ENCODE data around the gene PRIM2. TPM values are rescaled to one million over a fixed set of nuclear protein-coding genes. Genes with fewer than 3 reads are reported as not detected.
"Not testable (repeated sequence)": the region's sequence is repeated elsewhere in the genome, so short reads cannot be mapped to it uniquely, and the experiment has no call there.

PRIM2 gene
- total RNA-seq, 1 donor, result 80.2 TPM

GRCh38 chr6:57435475-57436160 is 118.2 kb downstream of the PRIM2 start:
- H3K4me3 ChIP-seq (ENCODE audit: low read depth, low read length), result no peak overlapping the region
- DNase-seq (ENCODE audit: low read depth), result no peak
- TF ChIP-seq, protein P1, sequence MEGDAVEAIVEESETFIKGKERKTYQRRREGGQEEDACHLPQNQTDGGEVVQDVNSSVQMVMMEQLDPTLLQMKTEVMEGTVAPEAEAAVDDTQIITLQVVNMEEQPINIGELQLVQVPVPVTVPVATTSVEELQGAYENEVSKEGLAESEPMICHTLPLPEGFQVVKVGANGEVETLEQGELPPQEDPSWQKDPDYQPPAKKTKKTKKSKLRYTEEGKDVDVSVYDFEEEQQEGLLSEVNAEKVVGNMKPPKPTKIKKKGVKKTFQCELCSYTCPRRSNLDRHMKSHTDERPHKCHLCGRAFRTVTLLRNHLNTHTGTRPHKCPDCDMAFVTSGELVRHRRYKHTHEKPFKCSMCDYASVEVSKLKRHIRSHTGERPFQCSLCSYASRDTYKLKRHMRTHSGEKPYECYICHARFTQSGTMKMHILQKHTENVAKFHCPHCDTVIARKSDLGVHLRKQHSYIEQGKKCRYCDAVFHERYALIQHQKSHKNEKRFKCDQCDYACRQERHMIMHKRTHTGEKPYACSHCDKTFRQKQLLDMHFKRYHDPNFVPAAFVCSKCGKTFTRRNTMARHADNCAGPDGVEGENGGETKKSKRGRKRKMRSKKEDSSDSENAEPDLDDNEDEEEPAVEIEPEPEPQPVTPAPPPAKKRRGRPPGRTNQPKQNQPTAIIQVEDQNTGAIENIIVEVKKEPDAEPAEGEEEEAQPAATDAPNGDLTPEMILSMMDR (IDR thresholded peaks at IDR 0.05; ENCODE audit: insufficient read depth, low read length), result no peak

DNA sequence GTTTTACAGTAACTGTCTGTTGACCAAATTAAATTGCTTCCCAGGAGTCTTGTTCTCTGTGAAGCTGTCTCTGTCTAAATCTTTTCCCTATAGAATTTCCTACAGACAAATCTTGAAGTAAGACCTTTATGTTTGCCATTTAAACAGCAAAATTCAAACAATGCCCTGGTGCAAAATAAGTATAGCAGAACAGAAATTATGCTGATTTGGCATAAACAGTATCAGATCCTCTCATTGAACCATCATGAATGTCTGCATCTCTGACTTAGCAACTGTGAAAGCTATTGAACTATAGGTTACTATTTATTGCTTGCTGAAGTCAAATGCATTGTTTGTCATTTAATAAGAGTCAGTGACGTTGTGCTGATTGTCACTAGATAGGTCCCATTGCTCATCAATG is 123.3 kb downstream of the PRIM2 start:
- not testable (repeated sequence) for H3K4me3 ChIP-seq (ENCODE audit: low read depth, low read length); DNase-seq (ENCODE audit: low read depth)

DNA sequence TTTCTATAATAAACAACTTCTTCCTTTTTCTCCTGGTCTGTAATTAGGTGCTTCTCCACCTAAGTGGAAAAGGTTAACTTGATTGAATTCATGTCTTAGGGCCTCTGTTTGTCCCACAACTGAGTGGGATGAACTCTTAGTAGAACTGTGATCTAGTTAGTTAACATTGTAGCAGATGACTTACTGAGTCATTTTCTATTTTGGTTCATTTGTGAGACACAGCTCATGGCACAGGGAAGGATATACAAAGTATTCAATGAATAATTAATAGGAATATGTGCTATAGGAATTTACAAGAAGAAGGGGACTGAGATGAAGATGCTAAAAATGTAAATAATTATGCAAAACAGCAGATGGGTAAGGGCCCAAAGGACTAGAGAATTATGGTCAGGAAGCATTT is 124.7 kb downstream of the PRIM2 start:
- H3K4me3 ChIP-seq (ENCODE audit: low read depth, low read length); DNase-seq (ENCODE audit: low read depth): not testable (repeated sequence)

- not testable (repeated sequence) for H3K4me3 ChIP-seq (ENCODE audit: low read depth, low read length); DNase-seq (ENCODE audit: low read depth)
Measured at GRCh38 chr6:57443181-57443580, 125.8 kb downstream of the PRIM2 start.

DNA sequence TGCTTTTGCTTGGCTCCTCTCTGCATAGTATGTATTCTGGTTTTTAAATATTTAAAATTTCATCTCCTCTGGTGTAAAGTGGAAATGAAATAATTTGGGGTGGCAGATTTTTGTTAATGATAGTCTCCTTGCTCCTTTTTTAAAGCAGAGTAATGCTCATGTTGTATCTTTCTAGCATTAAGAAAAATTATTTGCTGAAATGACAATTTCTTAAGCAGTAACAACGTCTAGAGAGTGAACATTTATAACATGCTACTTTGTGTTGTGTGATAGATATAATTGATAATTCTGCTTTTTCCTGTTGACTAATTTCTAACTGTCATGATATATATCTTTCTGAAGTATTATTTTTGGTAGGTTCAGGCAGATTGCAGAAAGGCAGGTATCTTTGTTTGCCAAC is 127.4 kb downstream of the PRIM2 start:
- not testable (repeated sequence) for H3K4me3 ChIP-seq (ENCODE audit: low read depth, low read length); DNase-seq (ENCODE audit: low read depth)

- H3K4me3 ChIP-seq (ENCODE audit: low read depth, low read length); DNase-seq (ENCODE audit: low read depth): not testable (repeated sequence)
Measured at GRCh38 chr6:57445379-57445778, 127.9 kb downstream of the PRIM2 start.

- not testable (repeated sequence) for H3K4me3 ChIP-seq (ENCODE audit: low read depth, low read length)
- peak; percentile 55 for DNase-seq (ENCODE audit: low read depth)
Measured at GRCh38 chr6:57445790-57446468, 128.5 kb downstream of the PRIM2 start.

DNA sequence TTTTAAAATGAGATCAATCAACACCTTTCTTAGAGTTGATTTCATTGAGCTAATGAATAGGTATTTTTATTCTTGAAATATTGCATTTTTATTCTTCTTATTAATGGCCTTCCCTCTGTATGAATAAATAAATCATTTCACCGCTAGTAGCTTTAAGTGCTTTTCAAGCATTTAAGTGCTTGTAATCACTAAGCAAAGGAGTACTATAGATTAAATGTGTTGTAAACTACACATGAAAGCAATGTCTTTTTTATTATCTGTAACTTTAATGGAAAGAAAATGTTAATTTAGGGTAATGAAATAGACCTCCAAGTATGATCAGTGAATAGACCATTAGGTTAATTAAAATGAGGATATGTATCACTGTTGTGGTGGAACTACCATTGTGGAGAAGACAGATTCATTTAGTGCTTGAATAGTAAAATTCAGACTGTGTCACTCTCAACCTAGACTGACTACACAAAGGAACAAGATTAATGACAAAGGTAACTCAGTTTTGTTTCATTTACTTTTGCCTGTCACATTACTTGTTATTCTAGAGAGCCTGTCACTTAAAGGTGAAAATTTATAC is 132.2 kb downstream of the PRIM2 start:
- DNase-seq (ENCODE audit: low read depth); H3K4me3 ChIP-seq (ENCODE audit: low read depth, low read length): not testable (repeated sequence)

GRCh38 chr6:57459781-57460180 is 142.4 kb downstream of the PRIM2 start:
- not testable (repeated sequence) for H3K4me3 ChIP-seq (ENCODE audit: low read depth, low read length)

DNA sequence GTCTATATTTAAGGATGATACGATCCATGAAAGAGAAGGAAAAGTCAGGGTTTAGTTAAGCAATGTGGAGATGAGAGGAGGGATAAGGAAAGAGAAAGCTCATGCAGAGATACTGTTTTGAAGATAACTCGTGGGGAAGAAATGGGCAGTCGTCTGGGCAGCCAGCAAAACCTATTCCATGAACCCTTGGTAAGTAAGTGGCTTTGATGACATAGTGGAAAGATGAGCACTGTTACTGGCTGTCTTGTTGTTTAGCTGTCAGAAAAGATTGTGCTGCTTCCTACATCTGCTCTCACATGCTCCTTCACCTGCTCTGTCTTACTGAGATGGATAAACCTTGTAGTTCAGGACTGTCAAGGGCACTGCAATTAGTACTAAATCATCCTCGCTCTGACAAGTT is 143.6 kb downstream of the PRIM2 start:
- not testable (repeated sequence) for H3K4me3 ChIP-seq (ENCODE audit: low read depth, low read length); DNase-seq (ENCODE audit: low read depth)

More at GRCh38 chr6:57459781-57460180, 142.4 kb downstream of the PRIM2 start:
- DNase-seq (ENCODE audit: low read depth), result not testable (repeated sequence)

GRCh38 chr6:57463809-57464208 is 146.4 kb downstream of the PRIM2 start:
- not testable (repeated sequence) for DNase-seq (ENCODE audit: low read depth); H3K4me3 ChIP-seq (ENCODE audit: low read depth, low read length)

DNA sequence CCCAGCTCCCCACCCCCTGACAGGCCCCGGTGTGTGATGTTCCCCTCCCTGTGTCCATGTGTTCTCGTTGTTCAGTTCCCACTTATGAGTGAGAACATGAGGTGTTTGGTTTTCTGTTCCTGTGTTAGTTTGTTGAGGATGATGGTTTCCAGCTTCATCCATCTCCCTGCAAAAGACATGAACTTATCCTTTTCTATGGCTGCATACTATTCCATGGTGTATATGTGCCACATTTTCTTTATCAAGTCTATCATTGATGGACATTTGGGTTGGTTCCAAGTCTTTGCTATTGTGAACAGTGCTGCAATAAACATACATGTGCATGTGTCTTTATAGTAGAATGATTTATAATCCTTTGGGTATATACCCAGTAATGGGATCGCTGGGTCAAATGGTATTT is 148.5 kb downstream of the PRIM2 start:
- not testable (repeated sequence) for H3K4me3 ChIP-seq (ENCODE audit: low read depth, low read length); DNase-seq (ENCODE audit: low read depth)

DNA sequence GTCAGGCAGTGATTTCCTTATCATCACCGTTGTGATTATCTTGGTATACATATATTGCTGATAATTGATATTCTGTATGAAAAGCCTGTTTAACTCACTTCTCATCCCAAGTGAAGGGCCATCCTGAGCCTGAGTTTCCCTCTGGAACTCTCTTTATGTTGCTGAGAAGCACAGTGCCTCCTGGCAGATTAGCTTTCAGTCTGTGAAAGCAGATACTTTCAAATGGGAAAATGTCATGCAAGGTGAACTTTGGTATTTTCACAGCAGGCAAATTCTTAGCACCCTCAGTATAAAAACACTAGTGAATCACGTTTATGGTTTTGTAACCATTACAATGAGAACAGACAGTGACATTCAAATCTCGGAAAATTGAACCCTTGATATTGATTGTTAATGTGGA is 151.6 kb downstream of the PRIM2 start:
- TF ChIP-seq, protein P1 (IDR thresholded peaks at IDR 0.05; ENCODE audit: insufficient read depth, low read length), result no peak
- H3K4me3 ChIP-seq (ENCODE audit: low read depth, low read length), result no peak overlapping the region
- no peak for DNase-seq (ENCODE audit: low read depth)

DNA sequence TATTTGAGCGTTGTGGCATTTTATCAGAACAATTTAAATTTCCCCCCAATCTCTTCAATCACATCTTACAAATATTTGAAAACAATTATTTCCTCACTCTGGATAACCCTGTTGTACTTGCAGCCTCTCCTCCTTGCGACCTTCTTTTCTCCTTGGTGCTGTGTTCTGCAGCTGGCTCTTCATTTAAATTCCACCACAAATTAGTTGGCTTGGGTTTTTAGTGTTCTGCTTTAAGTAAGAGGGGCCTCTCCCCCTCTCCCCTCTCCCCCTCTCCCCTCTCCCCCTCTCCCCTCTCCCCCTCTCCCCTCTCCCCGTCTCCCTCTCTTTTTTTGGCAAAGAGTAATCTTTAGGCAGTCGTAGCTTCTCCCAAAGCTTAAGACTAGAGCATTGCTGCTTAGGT is 152.7 kb downstream of the PRIM2 start:
- not testable (repeated sequence) for DNase-seq (ENCODE audit: low read depth); H3K4me3 ChIP-seq (ENCODE audit: low read depth, low read length)

- DNase-seq (ENCODE audit: low read depth), result not testable (repeated sequence)
Measured at GRCh38 chr6:57471314-57471864, 154.0 kb downstream of the PRIM2 start.

DNA sequence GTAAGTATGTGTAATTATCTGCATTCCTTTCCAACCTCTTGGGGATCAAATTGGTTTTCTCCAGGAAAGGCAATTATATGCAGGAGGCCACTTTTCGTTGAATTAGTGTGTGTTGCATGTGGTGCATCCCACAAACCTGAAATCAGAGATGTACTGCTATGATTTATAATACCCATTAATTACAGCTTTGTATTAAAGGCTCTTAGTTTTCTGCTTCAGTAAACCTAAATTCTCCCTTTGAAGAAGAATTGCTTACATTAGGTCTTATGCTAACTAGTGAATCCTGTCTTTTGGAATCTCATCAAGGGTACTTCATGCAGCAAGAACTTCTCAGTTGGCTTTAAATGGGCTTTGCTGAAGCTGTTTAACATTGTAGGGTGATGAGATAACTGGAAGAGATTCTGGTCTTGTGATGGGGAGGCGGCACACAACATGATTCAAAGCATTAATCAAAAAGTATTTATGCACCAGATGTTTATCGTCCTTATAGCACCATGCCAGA is 155.5 kb downstream of the PRIM2 start:
- DNase-seq (ENCODE audit: low read depth), result peak; percentile 95
- not testable (repeated sequence) for H3K4me3 ChIP-seq (ENCODE audit: low read depth, low read length)

More at GRCh38 chr6:57471314-57471864, 154.0 kb downstream of the PRIM2 start:
- H3K4me3 ChIP-seq (ENCODE audit: low read depth, low read length), result not testable (repeated sequence)
